H1 (cell line): ENCODE results near the gene GRM7. TPM values are rescaled to one million over a fixed set of nuclear protein-coding genes. Genes with fewer than 3 reads are reported as not detected.

Experiments used
- CTCF ChIA-PET: fragments of 300-600 bp; sonication (Branson Sonifier 250); formaldehyde crosslinking; loops from one replicate; lab custom pipeline; 2021; ENCODE audit not compliant: partially characterized antibody; lab: Charles Lee
- POLR2A ChIA-PET: fragments of 300-600 bp; sonication (Branson Sonifier 250); formaldehyde crosslinking; loops from one replicate; lab custom pipeline; 2021; ENCODE audit warnings: inconsistent platforms; ENCODE audit not compliant: partially characterized antibody; lab: Charles Lee
- DNase-seq, 2 experiments: peaks; one replicate each; pipeline versions ENCODE4 v3.0.0 to v3.0.0-alpha.2; 2010 to 2022; ENCODE audit warnings: low spot score in 2 of 2, low read depth in 1 of 2, mixed read lengths in 1 of 2
- FAIRE-seq: peaks from 2 replicates; lab custom pipeline; 2011; peaks lifted over from hg19 to GRCh38; lab: Jason Lieb, UNC
- H2AFZ ChIP-seq: 2 replicates; pipeline ENCODE4 v1.8.1; 2012; ENCODE audit warnings: low read length, inconsistent platforms
- H2AK5ac ChIP-seq: 2 replicates; pipeline ENCODE4 v1.6.1; 2013; ENCODE audit warnings: low read depth, low read length
- H2BK120ac ChIP-seq: replicated peaks from 2 replicates; pipeline ENCODE3; 2013; ENCODE audit warnings: low read depth, low read length, inconsistent platforms
- H2BK12ac ChIP-seq: 2 replicates; pipeline ENCODE4 v1.6.1; 2013; ENCODE audit warnings: low read depth, low read length
- H2BK15ac ChIP-seq: 2 replicates; pipeline ENCODE4 v1.6.1; 2013; ENCODE audit warnings: low read length
- H2BK20ac ChIP-seq: 2 replicates; pipeline ENCODE4 v1.6.1; 2013; ENCODE audit warnings: low read length
- H2BK5ac ChIP-seq: 2 replicates; pipeline ENCODE4 v1.6.1; 2013; ENCODE audit warnings: low read depth, low read length
- H3K14ac ChIP-seq: 2 replicates; pipeline ENCODE4 v1.6.1; 2013; ENCODE audit warnings: inconsistent platforms; ENCODE audit not compliant: insufficient read length
- H3K18ac ChIP-seq: 2 replicates; pipeline ENCODE4 v1.6.1; 2013; ENCODE audit warnings: low read length; ENCODE audit errors: extremely low read depth
- H3K23ac ChIP-seq: 2 replicates; pipeline ENCODE4 v1.6.1; 2013; ENCODE audit warnings: inconsistent platforms; ENCODE audit not compliant: insufficient read length
- H3K23me2 ChIP-seq: 2 replicates; pipeline ENCODE4 v1.6.1; 2013; ENCODE audit warnings: low read depth, low read length
- H3K27ac ChIP-seq: 2 replicates; pipeline ENCODE4 v1.6.1; 2011; ENCODE audit warnings: low read depth, low read length, inconsistent platforms
- H3K27me3 ChIP-seq, 4 experiments: replicated peaks in 1 of 4; 1 replicate in 1 of 4; 2 replicates in 3 of 4; pipeline versions ENCODE4 v1.6.1 to v1.8.1; 2011 to 2013; ENCODE audit warnings: low read length in 3 of 4, mild to moderate bottlenecking in 3 of 4, inconsistent platforms in 2 of 4, mixed read lengths in 2 of 4, moderate library complexity in 1 of 4; ENCODE audit not compliant: control insufficient read depth in 3 of 4, insufficient read depth in 3 of 4; ENCODE audit errors: extremely low read depth in 1 of 4
- H3K36me3 ChIP-seq, 4 experiments: 2 replicates each; pipeline versions ENCODE4 v1.6.1 to v1.8.1; 2011 to 2013; ENCODE audit warnings: mild to moderate bottlenecking in 4 of 4, low read length in 3 of 4, moderate library complexity in 2 of 4, control low read depth in 1 of 4, inconsistent platforms in 1 of 4; ENCODE audit not compliant: insufficient read depth in 4 of 4, control insufficient read depth in 2 of 4
- H3K4ac ChIP-seq: replicated peaks from 2 replicates; pipeline ENCODE3; 2013; ENCODE audit warnings: low read length, low read depth, mixed read lengths, inconsistent platforms; ENCODE audit not compliant: insufficient read length
- H3K4me1 ChIP-seq, 4 experiments: replicated peaks in 1 of 4; 1 replicate in 1 of 4; 2 replicates in 3 of 4; pipeline versions ENCODE4 v1.6.1 to v1.8.1; 2011 to 2013; ENCODE audit warnings: low read length in 3 of 4, inconsistent platforms in 2 of 4, mixed read lengths in 1 of 4; ENCODE audit not compliant: insufficient read depth in 4 of 4, control insufficient read depth in 3 of 4
- H3K4me2 ChIP-seq, 2 experiments: 2 replicates each; pipeline versions ENCODE4 v1.6.1 to v1.8.1; 2011 to 2013; ENCODE audit warnings: low read depth in 2 of 2, low read length in 2 of 2, control low read depth in 1 of 2, inconsistent platforms in 1 of 2, mild to moderate bottlenecking in 1 of 2; ENCODE audit not compliant: insufficient read depth in 1 of 2
- H3K4me3 ChIP-seq, 4 experiments: fragments of 200-600, 300-600 bp in 1 of 4; sonication (generic), shearing (Covaris generic), sonication (Bioruptor Twin) in 1 of 4; 2 replicates each; pipeline versions ENCODE4 v1.5.1 to v1.8.1; 2011 to 2016; ENCODE audit warnings: low read length in 4 of 4, low read depth in 3 of 4, control low read depth in 2 of 4, inconsistent platforms in 2 of 4, mild to moderate bottlenecking in 2 of 4, mixed read lengths in 1 of 4, moderate library complexity in 1 of 4; ENCODE audit not compliant: insufficient read depth in 2 of 4; ENCODE audit errors: extremely low read depth in 1 of 4
- H3K56ac ChIP-seq: replicated peaks from 2 replicates; pipeline ENCODE3; 2013; ENCODE audit warnings: low read depth, mild to moderate bottlenecking, mixed read lengths, low read length, inconsistent platforms; ENCODE audit not compliant: insufficient read length
- H3K79me1 ChIP-seq: 2 replicates; pipeline ENCODE4 v1.6.1; 2013; ENCODE audit warnings: low read depth, low read length, control low read depth
- H3K79me2 ChIP-seq, 2 experiments: 2 replicates each; pipeline versions ENCODE4 v1.6.1 to v1.8.1; 2012 to 2013; ENCODE audit warnings: low read length in 2 of 2, mild to moderate bottlenecking in 2 of 2, inconsistent platforms in 1 of 2; ENCODE audit not compliant: insufficient read depth in 2 of 2, control insufficient read depth in 1 of 2
- H3K9ac ChIP-seq, 4 experiments: replicated peaks in 1 of 4; 1 replicate in 1 of 4; 2 replicates in 3 of 4; pipeline versions ENCODE4 v1.6.1 to v1.8.1; 2011 to 2013; ENCODE audit warnings: low read depth in 3 of 4, low read length in 3 of 4, control low read depth in 2 of 4, mild to moderate bottlenecking in 2 of 4, moderate library complexity in 2 of 4, inconsistent platforms in 1 of 4; ENCODE audit errors: extremely low read depth in 1 of 4
- H3K9me3 ChIP-seq, 2 experiments: 2 replicates each; pipeline versions ENCODE4 v1.6.1 to v1.8.1; 2012 to 2013; ENCODE audit warnings: mild to moderate bottlenecking in 2 of 2, moderate library complexity in 2 of 2, control low read depth in 1 of 2, inconsistent platforms in 1 of 2, low read depth in 1 of 2, low read length in 1 of 2, mixed read lengths in 1 of 2; ENCODE audit not compliant: insufficient read depth in 2 of 2
- H4K20me1 ChIP-seq, 2 experiments: replicated peaks in 1 of 2; 2 replicates each; pipeline versions ENCODE3 to v1.8.1; 2011 to 2013; ENCODE audit warnings: inconsistent platforms in 2 of 2, low read length in 2 of 2, mild to moderate bottlenecking in 1 of 2; ENCODE audit not compliant: insufficient read depth in 2 of 2, control insufficient read depth in 1 of 2
- H4K5ac ChIP-seq: 2 replicates; pipeline ENCODE4 v1.6.1; 2013; ENCODE audit warnings: low read length, low read depth, mixed read lengths, inconsistent platforms; ENCODE audit not compliant: insufficient read length
- H4K8ac ChIP-seq: 2 replicates; pipeline ENCODE4 v1.8.0; 2013; ENCODE audit warnings: mild to moderate bottlenecking, moderate library complexity, low read length, inconsistent platforms; ENCODE audit not compliant: insufficient read depth; ENCODE audit errors: extremely low read depth
- H4K91ac ChIP-seq: replicated peaks from 2 replicates; pipeline ENCODE3; 2013; ENCODE audit warnings: low read length, mixed read lengths, inconsistent platforms; ENCODE audit not compliant: insufficient read length
- CHD2 ChIP-seq: IDR thresholded peaks from 2 replicates; pipeline ENCODE4 v1.6.1; 2012; ENCODE audit warnings: low read length, improper control_type of control experiment
- EGR1 ChIP-seq: IDR thresholded peaks from 2 replicates; pipeline ENCODE4 v1.6.1; 2011; ENCODE audit warnings: low read depth, low read length, borderline replicate concordance
- JUN ChIP-seq: IDR thresholded peaks from 2 replicates; pipeline ENCODE4 v1.6.1; 2011; ENCODE audit warnings: low read depth, mild to moderate bottlenecking, improper control_type of control experiment, low read length
- POU5F1 ChIP-seq: IDR thresholded peaks from 2 replicates; pipeline ENCODE4 v1.6.1; 2011; ENCODE audit warnings: low read depth, mild to moderate bottlenecking, low read length, moderate library complexity
- WGBS, 2 experiments: shearing (Covaris generic) in 1 of 2; methylation state at CpG; one replicate each; pipeline versions ENCODE4 v1.1.6 to v1.1.7; 2013 to 2015; ENCODE audit warnings: low lambda C conversion rate in 2 of 2, mixed read lengths in 2 of 2, inconsistent platforms in 1 of 2, low coverage in 1 of 2, missing lambda C conversion rate in 1 of 2; ENCODE audit not compliant: insufficient replicate concordance in 2 of 2, insufficient coverage in 1 of 2, insufficient read length in 1 of 2; ENCODE audit errors: extremely low coverage in 1 of 2, missing lambda C conversion rate in 1 of 2; 5-methylcytosine and 5-hydroxymethylcytosine counted together
- polyA plus RNA-seq, 7 experiments: library from polyadenylated mRNA; depleted of rRNA in 3 of 7; stranded (reverse) in 5 of 7; unstranded in 2 of 7; fragments of >200 nt in 5 of 7; fragments of 200-250 nt in 2 of 7; gene quantifications; 1 replicate in 5 of 7; 2 replicates in 1 of 7; 4 replicates in 1 of 7; pipeline versions ENCODE4 v1.2.1 to v1.2.3, GENCODE V29; 2011 to 2013; ENCODE audit warnings: missing spikeins in 2 of 7, mixed read lengths in 2 of 7
- total RNA-seq: library from RNA; stranded (reverse); fragmentation: NEBNext Ultra II Directional; extraction: Animal tissue kit (Norgen Biotek cat#: 25700); gene quantifications from 2 replicates; pipeline ENCODE4 v1.2.1, GENCODE V29; 2021
- TF ChIP-seq, protein P1 (sequence below): IDR thresholded peaks from 2 replicates; pipeline ENCODE4 v1.6.1; 2011; ENCODE audit warnings: low read depth, mild to moderate bottlenecking, low read length; ENCODE audit not compliant: insufficient read depth

GRM7 gene
- total and polyA plus RNA-seq, 2 of the 8 experiments (the other 6 are each of a cell fraction or from before 2014, with no cell fraction given): 0.17 to 0.24 TPM

GRCh38 chr3:7589526-7589925, 728.6 kb downstream of the GRM7 start:
- H3K4ac ChIP-seq: no peak overlapping the region
- no peak overlapping the region for H2BK120ac ChIP-seq
- no peak overlapping the region for H3K4me2 ChIP-seq
- H3K4me1 ChIP-seq: no peaks in the 10 kb centered on the region
- TF ChIP-seq CHD2 (no peak), POU5F1 (no peak), EGR1 (no peak), JUN (no peak)
- TF ChIP-seq, protein P1, sequence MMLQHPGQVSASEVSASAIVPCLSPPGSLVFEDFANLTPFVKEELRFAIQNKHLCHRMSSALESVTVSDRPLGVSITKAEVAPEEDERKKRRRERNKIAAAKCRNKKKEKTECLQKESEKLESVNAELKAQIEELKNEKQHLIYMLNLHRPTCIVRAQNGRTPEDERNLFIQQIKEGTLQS: no peak
- H2BK20ac ChIP-seq: no peak overlapping the region
- no peak overlapping the region for H3K14ac ChIP-seq
- no peak overlapping the region for H2BK5ac ChIP-seq
- POLR2A ChIA-PET: no interaction called here
- H3K23me2 ChIP-seq: no peaks in the 10 kb centered on the region
- H4K91ac ChIP-seq: no peak overlapping the region
- FAIRE-seq (no peak), DNase-seq (no peak)
- no peak overlapping the region for H2BK12ac ChIP-seq
- no peak overlapping the region for H4K8ac ChIP-seq
- H3K56ac ChIP-seq: no peak overlapping the region
- no peaks in the 10 kb centered on the region for H3K9me3 ChIP-seq
- H3K18ac ChIP-seq: no peak overlapping the region
- H3K23ac ChIP-seq: no peak overlapping the region
- no peak overlapping the region for H2AFZ ChIP-seq
- H4K20me1 ChIP-seq: no peaks in the 10 kb centered on the region
- no peaks in the 10 kb centered on the region for H3K36me3 ChIP-seq
- no peak overlapping the region for H4K5ac ChIP-seq
- H2AK5ac ChIP-seq: no peak overlapping the region
- H3K4me3 ChIP-seq: no peak overlapping the region
- H3K9ac ChIP-seq: no peak overlapping the region
- no peaks in the 10 kb centered on the region for H3K79me2 ChIP-seq
- no peaks in the 10 kb centered on the region for H3K79me1 ChIP-seq
- CTCF ChIA-PET: interaction anchor here (0.6 to 1.5 kb wide), 2 partner anchors 10 to 123 kb away, joined by 3 read pairs; no protein-coding TSS in a partner anchor
- 91% methylated on average over 2 of the region's 2 CpGs; no CpG with 5 or more reads in 1 of the 2 experiments for WGBS, 2 experiments
- H2BK15ac ChIP-seq: no peak overlapping the region
- no peaks in the 10 kb centered on the region for H3K27me3 ChIP-seq
- no peak overlapping the region for H3K27ac ChIP-seq
